ENCODE measurements around the gene HCK.
A peak's percentile ranks its signal among the peaks of the same experiment; 100 is the strongest.

Gene HCK

GRCh38 chr20:32052090-32052777 is at the start of gene HCK:
HCK (plus strand) TSS chr20:32052242.
- H3K36me3 ChIP-seq (ENCODE audit: low read depth), result no peaks in the 10 kb centered on the region
- no peaks in the 10 kb centered on the region for H3K4me1 ChIP-seq (ENCODE audit: insufficient read depth, poor library complexity, severe bottlenecking)
- DNase-seq (ENCODE audit: low spot score) (no peak), ATAC-seq (ENCODE audit: low read depth) (peak; percentile 54; the same call in 2 of the 3 replicates)
- H3K4me3 ChIP-seq (ENCODE audit: severe bottlenecking), result no peak within 1 kb of the TSS
- H3K27me3 ChIP-seq (ENCODE audit: insufficient read depth, poor library complexity, severe bottlenecking), result peaks cover 78% of the 10 kb centered on the region
- no peaks in the 10 kb centered on the region for H3K9me3 ChIP-seq (ENCODE audit: severe bottlenecking)
- no peak for TF ChIP-seq CTCF (IDR thresholded peaks at IDR 0.05; ENCODE audit: poor library complexity, severe bottlenecking)
- H3K27ac ChIP-seq (ENCODE audit: poor library complexity, severe bottlenecking), result no peak within 1 kb of the TSS

- no peak for TF ChIP-seq CTCF (IDR thresholded peaks at IDR 0.05; ENCODE audit: poor library complexity, severe bottlenecking)
- no peak overlapping the region for H3K4me3 ChIP-seq (ENCODE audit: severe bottlenecking)
- H3K27me3 ChIP-seq (ENCODE audit: insufficient read depth, poor library complexity, severe bottlenecking), result no peaks in the 10 kb centered on the region
- no peak overlapping the region for H3K27ac ChIP-seq (ENCODE audit: poor library complexity, severe bottlenecking)
- no peak for DNase-seq (ENCODE audit: low spot score)
- no peaks in the 10 kb centered on the region for H3K36me3 ChIP-seq (ENCODE audit: low read depth)
- H3K9me3 ChIP-seq (ENCODE audit: severe bottlenecking), result no peaks in the 10 kb centered on the region
- no peak for ATAC-seq (ENCODE audit: low read depth)
- no peaks in the 10 kb centered on the region for H3K4me1 ChIP-seq (ENCODE audit: insufficient read depth, poor library complexity, severe bottlenecking)
Observed at GRCh38 chr20:32003325-32003724, 48.7 kb upstream of the HCK start.

- Histone ChIP-seq H3K4me3 (ENCODE audit: severe bottlenecking) (no peak overlapping the region), H3K36me3 (ENCODE audit: low read depth) (no peaks in the 10 kb centered on the region), H3K27me3 (ENCODE audit: insufficient read depth, poor library complexity, severe bottlenecking) (no peaks in the 10 kb centered on the region), H3K27ac (ENCODE audit: poor library complexity, severe bottlenecking) (no peak overlapping the region), H3K4me1 (ENCODE audit: insufficient read depth, poor library complexity, severe bottlenecking) (no peaks in the 10 kb centered on the region), H3K9me3 (ENCODE audit: severe bottlenecking) (no peaks in the 10 kb centered on the region)
- TF ChIP-seq CTCF (IDR thresholded peaks at IDR 0.05; ENCODE audit: poor library complexity, severe bottlenecking), result no peak
- ATAC-seq (ENCODE audit: low read depth) (peak; percentile 71), DNase-seq (ENCODE audit: low spot score) (no peak)
Observed at GRCh38 chr20:32004963-32005362, 47.1 kb upstream of the HCK start.

GRCh38 chr20:32006053-32006452 is 46.0 kb upstream of the HCK start:
- TF ChIP-seq CTCF (IDR thresholded peaks at IDR 0.05; ENCODE audit: poor library complexity, severe bottlenecking), result no peak
- H3K27me3 ChIP-seq (ENCODE audit: insufficient read depth, poor library complexity, severe bottlenecking), result peaks cover 4% of the 10 kb centered on the region
- DNase-seq (ENCODE audit: low spot score) (no peak), ATAC-seq (ENCODE audit: low read depth) (no peak)
- no peak overlapping the region for H3K4me3 ChIP-seq (ENCODE audit: severe bottlenecking)
- no peaks in the 10 kb centered on the region for H3K4me1 ChIP-seq (ENCODE audit: insufficient read depth, poor library complexity, severe bottlenecking)
- H3K9me3 ChIP-seq (ENCODE audit: severe bottlenecking), result no peaks in the 10 kb centered on the region
- no peaks in the 10 kb centered on the region for H3K36me3 ChIP-seq (ENCODE audit: low read depth)
- H3K27ac ChIP-seq (ENCODE audit: poor library complexity, severe bottlenecking), result no peak overlapping the region

Measured in RWPE2 (cell line).